Right lobe of liver (tissue), 6 donors: ENCODE results near the gene SH3RF2. TPM values are rescaled to one million over a fixed set of nuclear protein-coding genes. Genes with fewer than 3 reads are reported as not detected.

ENCODE experiments used
- ATAC-seq, 4 donors: fragments of 200-7000 bp; cut with Tn5 transposase; one replicate each; pipeline ENCODE4 v1.9.1; 2020; ENCODE audit warnings: mild to moderate bottlenecking in 4 of 4, moderate library complexity in 4 of 4
- DNase-seq, 3 donors: peaks; one replicate each; pipeline ENCODE4 v3.0.0-alpha.2; 2020
- H3K27ac ChIP-seq, 3 donors: fragments of 200-600 bp; one replicate each; pipeline ENCODE4 v1.8.0; 2022
- H3K27me3 ChIP-seq, 2 donors: fragments of 200-600 bp; one replicate each; pipeline ENCODE4 v1.8.0; 2022
- H3K36me3 ChIP-seq, 4 donors: fragments of 200-600 bp; sonication (generic) in 1 of 4; one replicate each; pipeline versions ENCODE4 v1.5.1 to v1.8.0; 2017 to 2022; ENCODE audit warnings: control low read depth in 1 of 4
- H3K4me1 ChIP-seq, 4 donors: fragments of 200-600 bp; sonication (generic) in 1 of 4; one replicate each; pipeline versions ENCODE4 v1.5.1 to v1.8.0; 2017 to 2022; ENCODE audit warnings: control low read depth in 1 of 4
- H3K4me3 ChIP-seq, 3 donors: fragments of 200-600 bp; one replicate each; pipeline ENCODE4 v1.8.0; 2022
- H3K9me3 ChIP-seq, 4 donors: fragments of 200-600 bp; sonication (generic) in 1 of 4; one replicate each; pipeline versions ENCODE4 v1.5.1 to v1.8.0; 2017 to 2022; ENCODE audit warnings: control low read depth in 1 of 4
- CTCF ChIP-seq, 4 donors: fragments of 200-600 bp in 3 of 4; fragments of 450-650 bp in 1 of 4; IDR thresholded peaks; one replicate each; pipeline versions ENCODE4 v1.5.1 to v1.8.0; 2016 to 2022; ENCODE audit warnings: antibody characterized with exemption in 4 of 4, mild to moderate bottlenecking in 2 of 4
- POLR2A ChIP-seq: fragments of 450-650 bp; IDR thresholded peaks from one replicate; pipeline ENCODE4 v1.6.1; 2017; ENCODE audit warnings: antibody characterized with exemption, mild to moderate bottlenecking
- WGBS: methylation state at CpG from one replicate; pipeline ENCODE4 v1.1.6; 2018; ENCODE audit warnings: low coverage, low lambda C conversion rate; ENCODE audit not compliant: insufficient coverage; ENCODE audit errors: missing lambda C conversion rate; 5-methylcytosine and 5-hydroxymethylcytosine counted together
- intact Hi-C, 2 donors: fragments of 100-400 bp; cut with DNase I; formaldehyde crosslinking; loops; one replicate each; pipeline versions ENCODE4 v1.11.2 to v1.14.1; 2022
- total RNA-seq, 6 experiments: library from RNA; depleted of rRNA in 2 of 6; stranded (reverse); fragments of >200 nt in 2 of 6; fragmentation: NEBNext Ultra II Directional in 3 of 6; extraction: Animal tissue kit (Norgen Biotek cat#: 25700) in 3 of 6; gene quantifications; one replicate each; pipeline versions ENCODE4 v1.1.0 to v1.2.4, GENCODE V29; 2016 to 2023
- donor health status: DM: no; HTN: yes; CAD: no.
- donor health status: DM: no; HTN: no; CAD: no.
- donor health status: DM: no; HTN: no; CAD: no.
- donor health status: DM: no; HTN: yes; CAD: no.
- donor health status: DM: no; HTN: yes; CAD: no.

The SH3RF2 gene
- total RNA-seq, 6 experiments from 2014 or later, result 2.7 to 20.6 (median 5.8) TPM

- ATAC-seq, result peak; percentile 60 to 84 (median 82)
- WGBS, result 21% methylated on average over 4 of the region's 4 CpGs
- peak in 2 of 3 donors; percentile 22 to 52 for DNase-seq
- TF ChIP-seq POLR2A, result no peak
- no peak for TF ChIP-seq CTCF (IDR thresholded peaks at IDR 0.05)
- Histone ChIP-seq H3K36me3 (no peaks in the 10 kb centered on the region), H3K9me3 (no peaks in the 10 kb centered on the region), H3K27me3 (no peaks in the 10 kb centered on the region), H3K4me3 (no peak overlapping the region), H3K4me1 (peaks cover 0 to 26% (median 12%) of the 10 kb centered on the region in 4 donors), H3K27ac (no peak overlapping the region)
- intact Hi-C loops, result no loop called here
Observed at GRCh38 chr5:145965804-145966203, 29.4 kb downstream of the SH3RF2 start.

GRCh38 chr5:145967296-145967695 lies 30.9 kb downstream of the SH3RF2 start:
- DNase-seq (no peak), ATAC-seq (no peak)
- Histone ChIP-seq H3K36me3 (no peaks in the 10 kb centered on the region), H3K4me1 (peaks cover 0 to 26% (median 12%) of the 10 kb centered on the region in 4 donors), H3K4me3 (no peak overlapping the region), H3K27ac (no peak overlapping the region), H3K9me3 (no peaks in the 10 kb centered on the region), H3K27me3 (no peaks in the 10 kb centered on the region)
- WGBS, result 55% methylated on average over 2 of the region's 2 CpGs
- intact Hi-C loops, result no loop called here
- TF ChIP-seq POLR2A (no peak), CTCF (IDR thresholded peaks at IDR 0.05) (no peak)

GRCh38 chr5:145968970-145969713 lies 32.8 kb downstream of the SH3RF2 start:
- TF ChIP-seq POLR2A (no peak), CTCF (IDR thresholded peaks at IDR 0.05) (no peak)
- Histone ChIP-seq H3K4me1 (peaks cover 0 to 26% (median 12%) of the 10 kb centered on the region in 4 donors), H3K27ac (peak overlapping the region in 2 of 3 donors; percentile 46 to 64), H3K36me3 (no peaks in the 10 kb centered on the region), H3K9me3 (no peaks in the 10 kb centered on the region), H3K4me3 (no peak overlapping the region), H3K27me3 (no peaks in the 10 kb centered on the region)
- WGBS, result 23% methylated on average over 4 of the region's 4 CpGs
- peak; percentile 92 to 96 (median 93) for ATAC-seq
- peak in 1 of 3 donors; percentile 61 for DNase-seq
- intact Hi-C loops, result no loop called here

GRCh38 chr5:145969714-145970092 lies 33.3 kb downstream of the SH3RF2 start:
- Histone ChIP-seq H3K4me3 (no peak overlapping the region), H3K27me3 (no peaks in the 10 kb centered on the region), H3K27ac (peak overlapping the region in 2 of 3 donors; percentile 46 to 64), H3K9me3 (no peaks in the 10 kb centered on the region), H3K36me3 (no peaks in the 10 kb centered on the region), H3K4me1 (peaks cover 0 to 30% (median 12%) of the 10 kb centered on the region in 4 donors)
- peak in 1 of 4 donors; percentile 10 for ATAC-seq
- DNase-seq, result no peak
- 14% methylated on average over 2 of the region's 2 CpGs for WGBS
- intact Hi-C loops, result no loop called here
- TF ChIP-seq POLR2A, result no peak
- no peak for TF ChIP-seq CTCF (IDR thresholded peaks at IDR 0.05)
